Glomerular endothelial cell (primary cell): ENCODE data around the gene ILF2. TPM values are rescaled to one million over a fixed set of nuclear protein-coding genes. Genes with fewer than 3 reads are reported as not detected.

Source experiments
- total RNA-seq: library from RNA; depleted of rRNA; stranded (reverse); fragments of >200 nt; gene quantifications from 2 replicates; pipeline ENCODE4 v1.2.3, GENCODE V29; 2015

Gene ILF2
- total RNA-seq, 1 donor from 2014 or later: 179 TPM

Other genes starting within 250 kb of the ILF2 start
- not detected in 2 replicates for gene S100A7, start 210.3 kb downstream of the ILF2 start, total RNA-seq
- gene S100A6, start 135.0 kb downstream of the ILF2 start, total RNA-seq: 581 and 1,075 TPM in 2 replicates
- gene S100A5, start 130.1 kb downstream of the ILF2 start, total RNA-seq: not detected in 2 replicates
- gene S100A4, start 125.2 kb downstream of the ILF2 start, total RNA-seq: 7.1 and 17.2 TPM in 2 replicates
- 6.8 and 6.9 TPM in 2 replicates for gene S100A3, start 121.7 kb downstream of the ILF2 start, total RNA-seq
- 3.9 and 9.4 TPM in 2 replicates for gene S100A2, start 105.1 kb downstream of the ILF2 start, total RNA-seq
- gene S100A16, start 57.9 kb downstream of the ILF2 start, total RNA-seq: 582 and 906 TPM in 2 replicates
- not detected in 2 replicates for gene S100A14, start 54.7 kb downstream of the ILF2 start, total RNA-seq
- 104 and 206 TPM in 2 replicates for gene S100A13, start 43.5 kb downstream of the ILF2 start, total RNA-seq
- gene S100A1, start 42.6 kb downstream of the ILF2 start, total RNA-seq: not detected in 2 replicates
- gene CHTOP, start 36.9 kb downstream of the ILF2 start, total RNA-seq: 28.3 and 43.9 TPM in 2 replicates
- 41.4 and 56.2 TPM in 2 replicates for gene SNAPIN, start 12.3 kb downstream of the ILF2 start, total RNA-seq
- gene NPR1, start 7.7 kb upstream of the ILF2 start, total RNA-seq: 4.2 and 13.0 TPM in 2 replicates
- 40.3 and 48.9 TPM in 2 replicates for gene INTS3, start 57.1 kb upstream of the ILF2 start, total RNA-seq
- 13.4 and 15.7 TPM in 2 replicates for gene SLC27A3, start 104.4 kb upstream of the ILF2 start, total RNA-seq